HEK293T (cell line): ENCODE data around the gene P3R3URF.
A peak's percentile ranks its signal among the peaks of the same experiment; 100 is the strongest.

Experiments
- CTCF ChIA-PET: fragments of 350-600 bp; formaldehyde crosslinking; extraction: SDS; loops from one replicate; lab custom pipeline; 2021; ENCODE audit warnings: antibody characterized with exemption, inconsistent platforms; lab: Yijun Ruan, JAX
- POLR2A ChIA-PET: fragments of 350-600 bp; formaldehyde crosslinking; extraction: SDS; loops from one replicate; lab custom pipeline; 2020; ENCODE audit warnings: antibody characterized with exemption, inconsistent platforms; lab: Yijun Ruan, JAX
- DNase-seq: peaks from one replicate; pipeline ENCODE4 v3.0.0; 2012; ENCODE audit warnings: mixed read lengths; ENCODE audit errors: extremely low spot score
- ARNT ChIP-seq: fragments of 450-650 bp; IDR thresholded peaks from 2 replicates; pipeline ENCODE4 v1.6.1; 2017; ENCODE audit warnings: mild to moderate bottlenecking
- BHLHE40 ChIP-seq: fragments of 450-650 bp; IDR thresholded peaks from 2 replicates; pipeline ENCODE4 v1.6.1; 2016; ENCODE audit warnings: mild to moderate bottlenecking, moderate library complexity, borderline replicate concordance
- CTBP1 ChIP-seq: fragments of 450-650 bp; IDR thresholded peaks from 2 replicates; pipeline ENCODE4 v1.6.1; 2016; ENCODE audit warnings: borderline replicate concordance
- ELF4 ChIP-seq: fragments of 450-650 bp; IDR thresholded peaks from 2 replicates; pipeline ENCODE4 v1.6.1; 2017; ENCODE audit warnings: antibody characterized with exemption
- FOXA1 ChIP-seq: fragments of 450-650 bp; IDR thresholded peaks from 2 replicates; pipeline ENCODE4 v1.6.1; 2016; ENCODE audit warnings: mild to moderate bottlenecking
- FOXK2 ChIP-seq: fragments of 450-650 bp; IDR thresholded peaks from 2 replicates; pipeline ENCODE4 v1.6.1; 2016; ENCODE audit warnings: mild to moderate bottlenecking
- FOXM1 ChIP-seq: fragments of 450-650 bp; IDR thresholded peaks from 2 replicates; pipeline ENCODE4 v1.6.1; 2017; ENCODE audit warnings: mild to moderate bottlenecking, borderline replicate concordance
- HDGF ChIP-seq: fragments of 450-650 bp; IDR thresholded peaks from 2 replicates; pipeline ENCODE4 v1.6.1; 2017; ENCODE audit warnings: antibody characterized with exemption, borderline replicate concordance
- L3MBTL2 ChIP-seq: fragments of 450-650 bp; conservative IDR thresholded peaks from 2 replicates; pipeline ENCODE4 v1.6.1; 2016; ENCODE audit warnings: mild to moderate bottlenecking
- LEF1 ChIP-seq: fragments of 450-650 bp; IDR thresholded peaks from 2 replicates; pipeline ENCODE4 v1.6.1; 2017; ENCODE audit warnings: mild to moderate bottlenecking, borderline replicate concordance
- NFRKB ChIP-seq: fragments of 450-650 bp; IDR thresholded peaks from 2 replicates; pipeline ENCODE4 v1.6.1; 2016; ENCODE audit warnings: mild to moderate bottlenecking, moderate library complexity
- PKNOX1 ChIP-seq: fragments of 450-650 bp; IDR thresholded peaks from 2 replicates; pipeline ENCODE4 v1.6.1; 2016
- SP1 ChIP-seq: fragments of 450-650 bp; IDR thresholded peaks from 2 replicates; pipeline ENCODE4 v1.6.1; 2017
- SUZ12 ChIP-seq: fragments of 450-650 bp; IDR thresholded peaks from 2 replicates; pipeline ENCODE4 v1.6.1; 2016; ENCODE audit warnings: mild to moderate bottlenecking
- TARDBP ChIP-seq: fragments of 450-650 bp; IDR thresholded peaks from 2 replicates; pipeline ENCODE4 v1.6.1; 2016
- ZNF384 ChIP-seq: fragments of 450-650 bp; IDR thresholded peaks from 2 replicates; pipeline ENCODE4 v1.6.1; 2016

P3R3URF gene

DNA sequence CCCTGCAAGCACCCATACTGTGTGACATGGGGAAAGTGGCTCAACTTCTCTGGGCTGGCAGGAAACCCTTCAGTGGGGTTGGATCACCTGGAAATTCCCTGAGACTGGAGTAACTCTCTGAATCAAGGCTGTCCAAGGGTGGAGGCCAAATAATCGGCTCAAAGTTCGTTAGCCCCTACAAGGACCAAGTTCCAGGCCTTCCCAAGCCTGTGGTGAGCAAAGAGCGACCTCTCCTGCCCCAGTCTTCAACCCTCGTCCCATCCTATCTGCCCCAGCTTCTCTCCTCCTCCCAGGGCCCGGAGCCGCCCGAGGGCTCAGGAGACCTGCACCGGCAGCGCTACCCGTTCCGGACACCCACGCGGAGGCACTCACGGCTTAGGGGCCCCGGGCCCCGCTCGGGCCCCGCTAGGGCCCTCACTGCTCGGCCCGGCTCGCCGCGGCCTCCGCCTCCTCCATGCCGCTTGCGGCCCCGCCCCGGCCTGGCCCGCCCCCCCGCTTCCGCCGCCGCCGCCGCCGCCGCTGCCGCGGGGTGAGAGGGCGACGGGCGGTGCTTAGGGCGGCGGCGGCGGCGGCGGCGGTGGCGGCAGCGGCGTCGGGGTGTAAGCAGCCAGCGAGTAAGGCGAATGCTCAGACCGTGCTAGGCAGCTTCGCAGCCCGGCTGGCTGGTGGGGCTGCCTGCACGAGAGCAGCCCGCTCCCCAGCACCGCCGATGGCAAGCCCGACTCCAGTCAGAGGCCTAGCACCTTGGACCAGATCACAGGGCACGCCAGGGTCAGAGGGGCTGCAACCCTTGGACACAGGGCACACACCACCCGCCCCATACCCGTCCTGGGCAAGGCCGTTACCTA, 21.9 kb upstream of the P3R3URF start, which contains the start of gene POMGNT1:
POMGNT1 (minus strand) TSS at position 471 of the 848 bp plus-strand sequence. CDS start 613 bp downstream, outside the sequence.
- ChIA-PET CTCF (interaction anchor here (0.8 kb wide), 1 partner anchor 25 kb away, joined by 5 read pairs; no protein-coding TSS in a partner anchor), POLR2A (interaction anchor here (0.9 to 3.3 kb wide), 6 partner anchors 10 to 66 kb away, joined by 3 to 14 read pairs (median 4); partner anchors contain the start of gene PIK3R3)
- no peak for TF ChIP-seq LEF1
- no peak for TF ChIP-seq SP1
- no peak for TF ChIP-seq FOXK2
- TF ChIP-seq ZNF384, result no peak
- TF ChIP-seq SUZ12, result no peak
- no peak for TF ChIP-seq ARNT
- TF ChIP-seq ELF4, result no peak
- TF ChIP-seq PKNOX1, result no peak
- no peak for TF ChIP-seq BHLHE40
- TF ChIP-seq TARDBP, result no peak
- no peak for TF ChIP-seq CTBP1
- TF ChIP-seq HDGF, result no peak
- TF ChIP-seq NFRKB, result no peak
- TF ChIP-seq FOXM1, result no peak
- no peak for TF ChIP-seq L3MBTL2
- no peak for TF ChIP-seq FOXA1
- DNase-seq, result peak; percentile 86

DNA sequence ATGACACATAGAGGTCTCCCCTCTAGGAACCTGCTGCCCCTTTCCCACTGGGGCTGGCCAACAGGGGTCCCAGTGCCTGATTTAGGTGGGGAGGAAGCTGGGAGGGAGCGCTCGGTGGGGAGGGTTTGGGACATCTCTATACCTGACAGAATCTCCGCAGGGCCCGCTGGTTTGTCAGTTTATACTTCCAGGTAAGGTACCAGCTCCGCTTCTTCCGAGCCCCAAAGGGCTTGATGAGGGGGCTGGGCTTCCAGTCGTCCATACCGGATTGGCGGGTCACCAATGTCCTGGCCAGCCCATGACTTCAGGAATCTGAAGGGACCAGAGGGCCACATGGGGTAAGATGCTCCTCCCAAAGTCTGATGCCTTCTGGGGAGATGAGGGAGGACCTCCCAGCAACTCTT, 21.3 kb upstream of the P3R3URF start:
- POLR2A ChIA-PET, result interaction anchor here (0.9 to 3.3 kb wide), 4 partner anchors 10 to 65 kb away, joined by 4 to 14 read pairs (median 7); partner anchors contain the start of gene PIK3R3
- no peak for DNase-seq
- CTCF ChIA-PET, result interaction anchor here (0.8 to 1.4 kb wide), 2 partner anchors 16 to 26 kb away, joined by 5 to 6 read pairs; no protein-coding TSS in a partner anchor
- no peak for TF ChIP-seq FOXK2
- no peak for TF ChIP-seq ELF4
- no peak for TF ChIP-seq ARNT
- TF ChIP-seq TARDBP, result no peak
- no peak for TF ChIP-seq PKNOX1
- TF ChIP-seq SUZ12, result no peak
- no peak for TF ChIP-seq HDGF
- TF ChIP-seq FOXA1, result no peak
- TF ChIP-seq NFRKB, result no peak
- TF ChIP-seq ZNF384, result no peak
- TF ChIP-seq CTBP1, result no peak

DNA sequence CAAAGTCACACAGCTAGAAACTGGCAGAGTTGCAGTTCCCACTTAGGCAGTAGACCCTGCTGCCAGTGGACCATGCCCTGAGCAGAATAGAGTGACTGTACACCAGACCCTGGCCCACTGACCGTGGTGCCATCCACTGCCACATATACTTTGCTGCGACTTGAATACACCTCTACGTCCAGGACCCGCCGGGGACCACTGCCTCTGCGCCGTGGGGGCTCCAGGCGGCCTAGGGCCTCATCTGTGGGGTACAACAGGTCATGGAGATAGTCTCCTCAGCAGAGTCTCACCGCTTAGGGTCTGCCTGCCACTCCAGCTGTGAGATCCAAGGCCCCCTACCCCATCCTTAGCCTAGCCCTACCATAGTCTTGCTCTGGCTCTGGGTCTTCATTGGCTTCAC, 20.3 kb upstream of the P3R3URF start:
- DNase-seq, result no peak
- ChIA-PET POLR2A (no interaction called here), CTCF (interaction anchor here (1.4 kb wide), 1 partner anchor 15 kb away, joined by 6 read pairs; no protein-coding TSS in a partner anchor)
- TF ChIP-seq L3MBTL2 (no peak), CTBP1 (no peak), PKNOX1 (no peak), NFRKB (no peak), ARNT (no peak), FOXA1 (no peak), TARDBP (no peak), BHLHE40 (no peak), ELF4 (no peak), SUZ12 (no peak), ZNF384 (no peak), FOXK2 (no peak), SP1 (no peak), LEF1 (no peak), FOXM1 (no peak), HDGF (no peak)

DNA sequence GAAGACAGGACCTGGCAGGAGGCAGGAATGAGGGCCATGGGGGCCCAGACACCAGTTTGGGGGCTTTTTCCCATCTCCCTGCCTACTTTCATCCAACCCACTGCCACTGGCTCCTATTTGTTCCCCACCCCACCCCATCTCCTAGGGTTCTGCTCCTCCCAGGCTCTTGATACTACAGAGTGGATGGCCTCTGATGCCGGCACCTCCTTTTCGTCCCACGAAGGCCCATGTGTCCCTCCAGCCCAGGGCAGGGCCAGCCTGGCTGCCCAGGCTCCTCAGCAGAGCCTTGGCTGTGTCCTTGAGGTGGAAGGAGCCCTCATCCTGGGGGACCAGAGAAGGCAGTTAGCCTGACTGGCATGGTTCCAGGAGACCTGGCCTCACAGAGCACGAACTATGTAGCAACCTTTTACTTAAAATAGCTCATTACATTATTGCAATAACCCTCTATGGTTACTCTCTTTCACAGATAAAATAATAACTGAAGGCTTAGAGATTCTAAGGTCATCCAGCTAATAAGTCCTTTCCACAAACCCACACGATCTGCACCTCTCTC, 18.4 kb upstream of the P3R3URF start:
- DNase-seq, result no peak
- POLR2A ChIA-PET, result interaction anchor here (0.8 to 1.4 kb wide), 5 partner anchors 9 to 13 kb away, joined by 3 to 4 read pairs (median 3); partner anchors contain the start of gene LURAP1
- CTCF ChIA-PET, result no interaction called here
- TF ChIP-seq ZNF384 (no peak), ARNT (no peak), L3MBTL2 (no peak), FOXA1 (no peak), ELF4 (no peak), BHLHE40 (no peak), CTBP1 (no peak), FOXK2 (no peak), LEF1 (no peak), FOXM1 (no peak), PKNOX1 (no peak), TARDBP (no peak), SP1 (no peak), NFRKB (no peak), HDGF (no peak), SUZ12 (no peak)
